ENCODE measurements around the gene LZTS3. TPM values are rescaled to one million over a fixed set of nuclear protein-coding genes. Genes with fewer than 3 reads are reported as not detected.

The LZTS3 gene
- total RNA-seq, 4 donors from 2014 or later = 8.3 to 20.0 (median 15.3) TPM

- Histone ChIP-seq H3K9me3 (no peaks in the 10 kb centered on the region), H3K27ac (replicated peaks in 1 of 4) (no peak overlapping the region), H3K36me3 (peaks cover 0 to 3% (median 0%) of the 10 kb centered on the region in 4 donors), H3K27me3 (peaks cover 0 to 23% (median 2%) of the 10 kb centered on the region in 4 donors), H3K4me3 (no peak overlapping the region), H3K4me1 (peaks cover 13 to 35% (median 32%) of the 10 kb centered on the region in 4 donors)
- intact Hi-C loops (cut with DNase I) = no loop called here
- no peak for TF ChIP-seq POLR2AphosphoS5 (IDR thresholded peaks at IDR 0.05)
- no peak for TF ChIP-seq CTCF (IDR thresholded peaks at IDR 0.05)
- TF ChIP-seq POLR2A (IDR thresholded peaks at IDR 0.05; ENCODE audit: low read depth) = no peak
- WGBS = 88% methylated on average over 14 of the region's 14 CpGs
- no peak for DNase-seq (ENCODE audit: extremely low spot score)
These were observed 1.8 kb downstream of the LZTS3 start for GRCh38 chr20:3171391-3172125.

GRCh38 chr20:3168829-3169590, 4.3 kb downstream of the LZTS3 start:
- no peak overlapping the region for H3K4me3 ChIP-seq
- DNase-seq (ENCODE audit: extremely low spot score) = no peak
- no peaks in the 10 kb centered on the region for H3K9me3 ChIP-seq
- 84% methylated on average over 6 of the region's 7 CpGs for WGBS
- intact Hi-C loops (cut with DNase I) = no loop called here
- H3K36me3 ChIP-seq = peaks cover 0 to 4% (median 0%) of the 10 kb centered on the region in 4 donors
- peaks cover 0 to 19% (median 2%) of the 10 kb centered on the region in 4 donors for H3K27me3 ChIP-seq
- H3K27ac ChIP-seq (replicated peaks in 1 of 4) = no peak overlapping the region
- H3K4me1 ChIP-seq = peaks cover 6 to 31% (median 29%) of the 10 kb centered on the region in 4 donors
- TF ChIP-seq POLR2AphosphoS5 (IDR thresholded peaks at IDR 0.05) (no peak), CTCF (IDR thresholded peaks at IDR 0.05) (no peak)

GRCh38 chr20:3168079-3168828, 5.1 kb downstream of the LZTS3 start:
- no peak for DNase-seq (ENCODE audit: extremely low spot score)
- peaks cover 0 to 4% (median 0%) of the 10 kb centered on the region in 4 donors for H3K36me3 ChIP-seq
- H3K9me3 ChIP-seq = no peaks in the 10 kb centered on the region
- peaks cover 6 to 26% (median 25%) of the 10 kb centered on the region in 4 donors for H3K4me1 ChIP-seq
- no peak overlapping the region for H3K27ac ChIP-seq (replicated peaks in 1 of 4)
- 49% methylated on average over 20 of the region's 39 CpGs for WGBS
- H3K4me3 ChIP-seq = no peak overlapping the region
- peaks cover 0 to 16% (median 2%) of the 10 kb centered on the region in 4 donors for H3K27me3 ChIP-seq
- TF ChIP-seq EP300 (IDR thresholded peaks at IDR 0.05) (no peak), POLR2AphosphoS5 (IDR thresholded peaks at IDR 0.05) (no peak), POLR2A (IDR thresholded peaks at IDR 0.05; ENCODE audit: low read depth) (no peak), CTCF (IDR thresholded peaks at IDR 0.05) (no peak)
- intact Hi-C loops (cut with DNase I) = no loop called here

- intact Hi-C loops (cut with DNase I) = no loop called here
- Histone ChIP-seq H3K27ac (replicated peaks in 1 of 4) (no peak overlapping the region), H3K27me3 (peaks cover 0 to 16% (median 2%) of the 10 kb centered on the region in 4 donors), H3K4me1 (peaks cover 3 to 23% (median 20%) of the 10 kb centered on the region in 4 donors), H3K4me3 (no peak overlapping the region), H3K36me3 (peaks cover 0 to 4% (median 0%) of the 10 kb centered on the region in 4 donors), H3K9me3 (no peaks in the 10 kb centered on the region)
- 42% methylated on average over 2 of the region's 25 CpGs for WGBS
- DNase-seq (ENCODE audit: extremely low spot score) = no peak
- TF ChIP-seq POLR2A (IDR thresholded peaks at IDR 0.05; ENCODE audit: low read depth) (no peak), POLR2AphosphoS5 (IDR thresholded peaks at IDR 0.05) (no peak), EP300 (IDR thresholded peaks at IDR 0.05) (no peak)
These were observed 5.6 kb downstream of the LZTS3 start for GRCh38 chr20:3167738-3168078.
